H1 (cell line): ENCODE results near the gene COBLL1. TPM values are rescaled to one million over a fixed set of nuclear protein-coding genes. Genes with fewer than 3 reads are reported as not detected.
"Not testable (repeated sequence)": the region's sequence is repeated elsewhere in the genome, so short reads cannot be mapped to it uniquely, and the experiment has no call there.

Experiments used
- CTCF ChIA-PET: fragments of 300-600 bp; sonication (Branson Sonifier 250); formaldehyde crosslinking; loops from one replicate; lab custom pipeline; 2021; ENCODE audit not compliant: partially characterized antibody; lab: Charles Lee
- POLR2A ChIA-PET: fragments of 300-600 bp; sonication (Branson Sonifier 250); formaldehyde crosslinking; loops from one replicate; lab custom pipeline; 2021; ENCODE audit warnings: inconsistent platforms; ENCODE audit not compliant: partially characterized antibody; lab: Charles Lee
- DNase-seq, 2 experiments: peaks; one replicate each; pipeline versions ENCODE4 v3.0.0 to v3.0.0-alpha.2; 2010 to 2022; ENCODE audit warnings: low spot score in 2 of 2, low read depth in 1 of 2, mixed read lengths in 1 of 2
- FAIRE-seq: peaks from 2 replicates; lab custom pipeline; 2011; peaks lifted over from hg19 to GRCh38; lab: Jason Lieb, UNC
- H2AFZ ChIP-seq: 2 replicates; pipeline ENCODE4 v1.8.1; 2012; ENCODE audit warnings: low read length, inconsistent platforms
- H2AK5ac ChIP-seq: 2 replicates; pipeline ENCODE4 v1.6.1; 2013; ENCODE audit warnings: low read depth, low read length
- H2BK120ac ChIP-seq: replicated peaks from 2 replicates; pipeline ENCODE3; 2013; ENCODE audit warnings: low read depth, low read length, inconsistent platforms
- H2BK12ac ChIP-seq: 2 replicates; pipeline ENCODE4 v1.6.1; 2013; ENCODE audit warnings: low read depth, low read length
- H2BK15ac ChIP-seq: 2 replicates; pipeline ENCODE4 v1.6.1; 2013; ENCODE audit warnings: low read length
- H2BK20ac ChIP-seq: 2 replicates; pipeline ENCODE4 v1.6.1; 2013; ENCODE audit warnings: low read length
- H2BK5ac ChIP-seq: 2 replicates; pipeline ENCODE4 v1.6.1; 2013; ENCODE audit warnings: low read depth, low read length
- H3K14ac ChIP-seq: 2 replicates; pipeline ENCODE4 v1.6.1; 2013; ENCODE audit warnings: inconsistent platforms; ENCODE audit not compliant: insufficient read length
- H3K18ac ChIP-seq: 2 replicates; pipeline ENCODE4 v1.6.1; 2013; ENCODE audit warnings: low read length; ENCODE audit errors: extremely low read depth
- H3K23ac ChIP-seq: 2 replicates; pipeline ENCODE4 v1.6.1; 2013; ENCODE audit warnings: inconsistent platforms; ENCODE audit not compliant: insufficient read length
- H3K23me2 ChIP-seq: 2 replicates; pipeline ENCODE4 v1.6.1; 2013; ENCODE audit warnings: low read depth, low read length
- H3K27ac ChIP-seq: 2 replicates; pipeline ENCODE4 v1.6.1; 2011; ENCODE audit warnings: low read depth, low read length, inconsistent platforms
- H3K27me3 ChIP-seq, 4 experiments: replicated peaks in 1 of 4; 1 replicate in 1 of 4; 2 replicates in 3 of 4; pipeline versions ENCODE4 v1.6.1 to v1.8.1; 2011 to 2013; ENCODE audit warnings: low read length in 3 of 4, mild to moderate bottlenecking in 3 of 4, inconsistent platforms in 2 of 4, mixed read lengths in 2 of 4, moderate library complexity in 1 of 4; ENCODE audit not compliant: control insufficient read depth in 3 of 4, insufficient read depth in 3 of 4; ENCODE audit errors: extremely low read depth in 1 of 4
- H3K36me3 ChIP-seq, 4 experiments: 2 replicates each; pipeline versions ENCODE4 v1.6.1 to v1.8.1; 2011 to 2013; ENCODE audit warnings: mild to moderate bottlenecking in 4 of 4, low read length in 3 of 4, moderate library complexity in 2 of 4, control low read depth in 1 of 4, inconsistent platforms in 1 of 4; ENCODE audit not compliant: insufficient read depth in 4 of 4, control insufficient read depth in 2 of 4
- H3K4ac ChIP-seq: replicated peaks from 2 replicates; pipeline ENCODE3; 2013; ENCODE audit warnings: low read length, low read depth, mixed read lengths, inconsistent platforms; ENCODE audit not compliant: insufficient read length
- H3K4me1 ChIP-seq, 4 experiments: replicated peaks in 1 of 4; 1 replicate in 1 of 4; 2 replicates in 3 of 4; pipeline versions ENCODE4 v1.6.1 to v1.8.1; 2011 to 2013; ENCODE audit warnings: low read length in 3 of 4, inconsistent platforms in 2 of 4, mixed read lengths in 1 of 4; ENCODE audit not compliant: insufficient read depth in 4 of 4, control insufficient read depth in 3 of 4
- H3K4me2 ChIP-seq, 2 experiments: 2 replicates each; pipeline versions ENCODE4 v1.6.1 to v1.8.1; 2011 to 2013; ENCODE audit warnings: low read depth in 2 of 2, low read length in 2 of 2, control low read depth in 1 of 2, inconsistent platforms in 1 of 2, mild to moderate bottlenecking in 1 of 2; ENCODE audit not compliant: insufficient read depth in 1 of 2
- H3K4me3 ChIP-seq, 4 experiments: fragments of 200-600, 300-600 bp in 1 of 4; sonication (generic), shearing (Covaris generic), sonication (Bioruptor Twin) in 1 of 4; 2 replicates each; pipeline versions ENCODE4 v1.5.1 to v1.8.1; 2011 to 2016; ENCODE audit warnings: low read length in 4 of 4, low read depth in 3 of 4, control low read depth in 2 of 4, inconsistent platforms in 2 of 4, mild to moderate bottlenecking in 2 of 4, mixed read lengths in 1 of 4, moderate library complexity in 1 of 4; ENCODE audit not compliant: insufficient read depth in 2 of 4; ENCODE audit errors: extremely low read depth in 1 of 4
- H3K56ac ChIP-seq: replicated peaks from 2 replicates; pipeline ENCODE3; 2013; ENCODE audit warnings: low read depth, mild to moderate bottlenecking, mixed read lengths, low read length, inconsistent platforms; ENCODE audit not compliant: insufficient read length
- H3K79me1 ChIP-seq: 2 replicates; pipeline ENCODE4 v1.6.1; 2013; ENCODE audit warnings: low read depth, low read length, control low read depth
- H3K79me2 ChIP-seq, 2 experiments: 2 replicates each; pipeline versions ENCODE4 v1.6.1 to v1.8.1; 2012 to 2013; ENCODE audit warnings: low read length in 2 of 2, mild to moderate bottlenecking in 2 of 2, inconsistent platforms in 1 of 2; ENCODE audit not compliant: insufficient read depth in 2 of 2, control insufficient read depth in 1 of 2
- H3K9ac ChIP-seq, 4 experiments: replicated peaks in 1 of 4; 1 replicate in 1 of 4; 2 replicates in 3 of 4; pipeline versions ENCODE4 v1.6.1 to v1.8.1; 2011 to 2013; ENCODE audit warnings: low read depth in 3 of 4, low read length in 3 of 4, control low read depth in 2 of 4, mild to moderate bottlenecking in 2 of 4, moderate library complexity in 2 of 4, inconsistent platforms in 1 of 4; ENCODE audit errors: extremely low read depth in 1 of 4
- H3K9me3 ChIP-seq, 2 experiments: 2 replicates each; pipeline versions ENCODE4 v1.6.1 to v1.8.1; 2012 to 2013; ENCODE audit warnings: mild to moderate bottlenecking in 2 of 2, moderate library complexity in 2 of 2, control low read depth in 1 of 2, inconsistent platforms in 1 of 2, low read depth in 1 of 2, low read length in 1 of 2, mixed read lengths in 1 of 2; ENCODE audit not compliant: insufficient read depth in 2 of 2
- H4K20me1 ChIP-seq, 2 experiments: replicated peaks in 1 of 2; 2 replicates each; pipeline versions ENCODE3 to v1.8.1; 2011 to 2013; ENCODE audit warnings: inconsistent platforms in 2 of 2, low read length in 2 of 2, mild to moderate bottlenecking in 1 of 2; ENCODE audit not compliant: insufficient read depth in 2 of 2, control insufficient read depth in 1 of 2
- H4K5ac ChIP-seq: 2 replicates; pipeline ENCODE4 v1.6.1; 2013; ENCODE audit warnings: low read length, low read depth, mixed read lengths, inconsistent platforms; ENCODE audit not compliant: insufficient read length
- H4K8ac ChIP-seq: 2 replicates; pipeline ENCODE4 v1.8.0; 2013; ENCODE audit warnings: mild to moderate bottlenecking, moderate library complexity, low read length, inconsistent platforms; ENCODE audit not compliant: insufficient read depth; ENCODE audit errors: extremely low read depth
- H4K91ac ChIP-seq: replicated peaks from 2 replicates; pipeline ENCODE3; 2013; ENCODE audit warnings: low read length, mixed read lengths, inconsistent platforms; ENCODE audit not compliant: insufficient read length
- WGBS, 2 experiments: shearing (Covaris generic) in 1 of 2; methylation state at CpG; one replicate each; pipeline versions ENCODE4 v1.1.6 to v1.1.7; 2013 to 2015; ENCODE audit warnings: low lambda C conversion rate in 2 of 2, mixed read lengths in 2 of 2, inconsistent platforms in 1 of 2, low coverage in 1 of 2, missing lambda C conversion rate in 1 of 2; ENCODE audit not compliant: insufficient replicate concordance in 2 of 2, insufficient coverage in 1 of 2, insufficient read length in 1 of 2; ENCODE audit errors: extremely low coverage in 1 of 2, missing lambda C conversion rate in 1 of 2; 5-methylcytosine and 5-hydroxymethylcytosine counted together
- polyA plus RNA-seq, 7 experiments: library from polyadenylated mRNA; depleted of rRNA in 3 of 7; stranded (reverse) in 5 of 7; unstranded in 2 of 7; fragments of >200 nt in 5 of 7; fragments of 200-250 nt in 2 of 7; gene quantifications; 1 replicate in 5 of 7; 2 replicates in 1 of 7; 4 replicates in 1 of 7; pipeline versions ENCODE4 v1.2.1 to v1.2.3, GENCODE V29; 2011 to 2013; ENCODE audit warnings: missing spikeins in 2 of 7, mixed read lengths in 2 of 7
- total RNA-seq: library from RNA; stranded (reverse); fragmentation: NEBNext Ultra II Directional; extraction: Animal tissue kit (Norgen Biotek cat#: 25700); gene quantifications from 2 replicates; pipeline ENCODE4 v1.2.1, GENCODE V29; 2021

Gene COBLL1
- total and polyA plus RNA-seq, 2 of the 8 experiments (the other 6 are each of a cell fraction or from before 2014, with no cell fraction given) = 2.2 to 6.2 TPM

- not testable (repeated sequence) for FAIRE-seq, H2BK120ac ChIP-seq, H4K8ac ChIP-seq, H3K4me3 ChIP-seq, H3K4ac ChIP-seq, H2BK20ac ChIP-seq, H3K9me3 ChIP-seq, H3K27me3 ChIP-seq, H3K4me1 ChIP-seq, H4K91ac ChIP-seq, H3K4me2 ChIP-seq, H3K14ac ChIP-seq, H2AK5ac ChIP-seq, H2AFZ ChIP-seq, H3K79me1 ChIP-seq, DNase-seq, H3K27ac ChIP-seq, H3K56ac ChIP-seq, H2BK12ac ChIP-seq, H3K23ac ChIP-seq, H3K23me2 ChIP-seq, H3K9ac ChIP-seq, H3K18ac ChIP-seq, H3K36me3 ChIP-seq, H2BK5ac ChIP-seq, H4K20me1 ChIP-seq, H3K79me2 ChIP-seq, H2BK15ac ChIP-seq, H4K5ac ChIP-seq
- CTCF ChIA-PET = interaction anchor here (0.9 to 5.7 kb wide), 5 partner anchors 11 to 335 kb away, joined by 3 to 35 read pairs (median 3); partner anchors contain the start of gene COBLL1
- POLR2A ChIA-PET = interaction anchor here (0.9 kb wide), 1 partner anchor 18 kb away, joined by 3 read pairs; the partner anchor contains the start of gene COBLL1
- 88% methylated on average over 4 of the region's 4 CpGs; no CpG with 5 or more reads in 1 of the 2 experiments for WGBS, 2 experiments
Observed at GRCh38 chr2:164859906-164860693, 18.5 kb upstream of the COBLL1 start.
